Thoracic aorta (tissue), 2 donors: ENCODE measurements around the gene GRN. TPM values are rescaled to one million over a fixed set of nuclear protein-coding genes. Genes with fewer than 3 reads are reported as not detected.

Experiments
- ATAC-seq: fragments of 150-250 bp; one replicate; pipeline ENCODE4 v1.8.0; 2017; ENCODE audit warnings: low read depth; ENCODE audit not compliant: insufficient number of reproducible peaks, low FRiP score
- DNase-seq: peaks from one replicate; pipeline ENCODE4 v3.0.0-alpha.2; 2020; ENCODE audit warnings: low spot score
- H3K27ac ChIP-seq, 2 donors: fragments of 200-600 bp; sonication (generic); 1 replicate in 1 of 2; 2 replicates in 1 of 2; pipeline ENCODE4 v1.5.1; 2016; ENCODE audit warnings: mild to moderate bottlenecking in 2 of 2, moderate library complexity in 2 of 2
- H3K27me3 ChIP-seq: fragments of 200-600 bp; sonication (generic); replicated peaks from 2 replicates; pipeline ENCODE4 v1.6.0; 2016; ENCODE audit warnings: mild to moderate bottlenecking; ENCODE audit not compliant: insufficient read depth
- H3K36me3 ChIP-seq: fragments of 200-600 bp; sonication (generic); one replicate; pipeline ENCODE4 v1.5.1; 2016
- H3K4me1 ChIP-seq, 2 donors: fragments of 200-600 bp; sonication (generic); 1 replicate in 1 of 2; 2 replicates in 1 of 2; pipeline versions ENCODE4 v1.5.1 to v1.6.0; 2016; ENCODE audit warnings: low read depth in 2 of 2, mild to moderate bottlenecking in 1 of 2; ENCODE audit not compliant: control insufficient read depth in 1 of 2
- H3K4me3 ChIP-seq: fragments of 200-600 bp; sonication (generic); 2 replicates; pipeline ENCODE4 v1.5.1; 2016; ENCODE audit warnings: mild to moderate bottlenecking
- H3K9me3 ChIP-seq: fragments of 200-600 bp; sonication (generic); 2 replicates; pipeline ENCODE4 v1.5.1; 2016
- CTCF ChIP-seq: fragments of 200-600 bp; sonication (generic); IDR thresholded peaks from one replicate; pipeline ENCODE4 v1.5.1; 2019; ENCODE audit warnings: antibody characterized with exemption
- total RNA-seq, 2 donors: library from RNA; depleted of rRNA; stranded (reverse); fragments of >200 nt; gene quantifications; one replicate each; pipeline versions ENCODE4 v1.1.0 to v1.2.3, GENCODE V29; 2016

GRN gene
- total RNA-seq, 2 donors from 2014 or later, result 203 to 292 TPM

- TF ChIP-seq CTCF, result no peak
- H3K27ac ChIP-seq, result no peak overlapping the region
- DNase-seq (no peak), ATAC-seq (no peak)
- peaks cover 0 to 5% of the 10 kb centered on the region in 2 donors for H3K4me1 ChIP-seq
- no peaks in the 10 kb centered on the region for H3K9me3 ChIP-seq
- H3K36me3 ChIP-seq, result peaks cover 29% of the 10 kb centered on the region
- H3K4me3 ChIP-seq, result no peak overlapping the region
- no peaks in the 10 kb centered on the region for H3K27me3 ChIP-seq
These were observed 51.8 kb downstream of the GRN start for GRCh38 chr17:44396946-44397345.

- TF ChIP-seq CTCF, result no peak
- H3K36me3 ChIP-seq, result peaks cover 29% of the 10 kb centered on the region
- H3K27ac ChIP-seq, result no peak overlapping the region
- no peak overlapping the region for H3K4me3 ChIP-seq
- H3K9me3 ChIP-seq, result no peaks in the 10 kb centered on the region
- no peak for ATAC-seq
- no peaks in the 10 kb centered on the region for H3K27me3 ChIP-seq
- DNase-seq, result no peak
- H3K4me1 ChIP-seq, result peaks cover 0 to 5% of the 10 kb centered on the region in 2 donors
These were observed 52.7 kb downstream of the GRN start for GRCh38 chr17:44397479-44398440.

GRCh38 chr17:44398692-44399691 lies 53.9 kb downstream of the GRN start:
- Histone ChIP-seq H3K4me1 (no peaks in the 10 kb centered on the region), H3K36me3 (peaks cover 37% of the 10 kb centered on the region), H3K27me3 (no peaks in the 10 kb centered on the region), H3K4me3 (no peak overlapping the region), H3K9me3 (no peaks in the 10 kb centered on the region), H3K27ac (no peak overlapping the region)
- DNase-seq, result no peak
- no peak for TF ChIP-seq CTCF
- ATAC-seq, result no peak

GRCh38 chr17:44400226-44400847 lies 55.2 kb downstream of the GRN start:
- Histone ChIP-seq H3K9me3 (no peaks in the 10 kb centered on the region), H3K27ac (no peak overlapping the region), H3K36me3 (peaks cover 41% of the 10 kb centered on the region), H3K27me3 (no peaks in the 10 kb centered on the region), H3K4me3 (no peak overlapping the region), H3K4me1 (no peaks in the 10 kb centered on the region)
- peak; percentile 9 for TF ChIP-seq CTCF
- DNase-seq (no peak), ATAC-seq (no peak)

Other genes with a start within 250 kb of the GRN start
- gene HDAC5, start 221.7 kb upstream of the GRN start, total RNA-seq, result 100 to 1,000 TPM in 1 of 2 donors, 10 to 100 TPM in 1; 76.9 to 115 TPM
- 1 to 10 TPM in 1 of 2 donors, under 1 TPM in 1; 0.85 to 2.6 TPM for gene HROB, start 203.4 kb upstream of the GRN start, total RNA-seq
- 1 to 10 TPM; 2.3 to 3.9 TPM for gene ASB16, start 174.6 kb upstream of the GRN start, total RNA-seq
- 10 to 100 TPM; 20.4 to 42.8 TPM for gene TMUB2, start 158.3 kb upstream of the GRN start, total RNA-seq
- 10 to 100 TPM; 46.5 to 55.8 TPM for gene ATXN7L3, start 145.4 kb upstream of the GRN start, total RNA-seq
- gene UBTF, start 125.6 kb upstream of the GRN start, total RNA-seq, result 10 to 100 TPM; 48.2 to 55.4 TPM
- under 1 TPM in 1 of 2 donors, not detected in 1; 0.56 TPM for gene SLC4A1, start 77.2 kb upstream of the GRN start, total RNA-seq
- under 1 TPM in 1 of 2 donors, not detected in 1; 0.81 TPM for gene RUNDC3A, start 36.7 kb upstream of the GRN start, total RNA-seq
- 10 to 100 TPM; 63.2 to 74.6 TPM for gene SLC25A39, start 20.5 kb upstream of the GRN start, total RNA-seq
- gene FAM171A2, start 18.6 kb downstream of the GRN start, total RNA-seq, result under 1 TPM in 1 of 2 donors, not detected in 1; 0.63 TPM
- gene ITGA2B, start 44.3 kb downstream of the GRN start, total RNA-seq, result 1 to 10 TPM in 1 of 2 donors, under 1 TPM in 1; 0.28 to 3.4 TPM
- 10 to 100 TPM; 39.3 to 56.1 TPM for gene GPATCH8, start 158.1 kb downstream of the GRN start, total RNA-seq
- gene FZD2, start 212.2 kb downstream of the GRN start, total RNA-seq, result 10 to 100 TPM; 12.6 to 24.2 TPM